ENCODE data around the gene OR56B1.

DNA sequence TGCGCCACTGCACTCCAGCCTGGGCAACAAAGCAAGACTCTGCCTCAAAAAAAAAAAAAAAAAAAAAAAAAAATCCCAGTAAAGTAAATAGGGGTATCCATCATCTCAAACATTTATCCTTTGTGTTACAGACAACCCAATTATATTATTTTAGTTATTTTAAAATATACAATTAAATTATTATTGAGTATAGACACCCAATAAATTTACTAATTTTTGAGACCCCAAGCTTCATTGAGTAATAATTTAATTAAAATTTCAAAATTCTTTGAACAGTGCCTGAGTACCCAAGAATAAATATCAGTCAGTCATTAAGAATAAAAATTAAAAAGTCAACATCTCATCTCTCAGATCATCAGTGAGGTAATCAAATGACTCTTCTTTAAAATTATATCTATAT, 17.7 kb downstream of the OR56B1 start, which contains the start of gene OR52N4:
- TF ChIP-seq, protein P1, sequence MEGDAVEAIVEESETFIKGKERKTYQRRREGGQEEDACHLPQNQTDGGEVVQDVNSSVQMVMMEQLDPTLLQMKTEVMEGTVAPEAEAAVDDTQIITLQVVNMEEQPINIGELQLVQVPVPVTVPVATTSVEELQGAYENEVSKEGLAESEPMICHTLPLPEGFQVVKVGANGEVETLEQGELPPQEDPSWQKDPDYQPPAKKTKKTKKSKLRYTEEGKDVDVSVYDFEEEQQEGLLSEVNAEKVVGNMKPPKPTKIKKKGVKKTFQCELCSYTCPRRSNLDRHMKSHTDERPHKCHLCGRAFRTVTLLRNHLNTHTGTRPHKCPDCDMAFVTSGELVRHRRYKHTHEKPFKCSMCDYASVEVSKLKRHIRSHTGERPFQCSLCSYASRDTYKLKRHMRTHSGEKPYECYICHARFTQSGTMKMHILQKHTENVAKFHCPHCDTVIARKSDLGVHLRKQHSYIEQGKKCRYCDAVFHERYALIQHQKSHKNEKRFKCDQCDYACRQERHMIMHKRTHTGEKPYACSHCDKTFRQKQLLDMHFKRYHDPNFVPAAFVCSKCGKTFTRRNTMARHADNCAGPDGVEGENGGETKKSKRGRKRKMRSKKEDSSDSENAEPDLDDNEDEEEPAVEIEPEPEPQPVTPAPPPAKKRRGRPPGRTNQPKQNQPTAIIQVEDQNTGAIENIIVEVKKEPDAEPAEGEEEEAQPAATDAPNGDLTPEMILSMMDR (IDR thresholded peaks at IDR 0.05) = no peak
- TF ChIP-seq POLR2A (IDR thresholded peaks at IDR 0.05) = no peak

All from uterus (tissue), 2 donors.